Tibial artery (tissue), 4 donors: ENCODE measurements around the gene CENPC.
"Not testable (repeated sequence)": the region's sequence is repeated elsewhere in the genome, so short reads cannot be mapped to it uniquely, and the experiment has no call there.

Experiments used
- DNase-seq, 2 donors: peaks; one replicate each; pipeline ENCODE4 v3.0.0-alpha.2; 2019
- H3K27ac ChIP-seq, 2 donors: fragments of 200-600 bp; sonication (generic) in 1 of 2; 1 replicate in 1 of 2; 2 replicates in 1 of 2; pipeline ENCODE4 v1.5.1; 2018 to 2019; ENCODE audit warnings: mild to moderate bottlenecking in 1 of 2
- H3K27me3 ChIP-seq, 2 donors: fragments of 200-600 bp; sonication (generic) in 1 of 2; one replicate each; pipeline versions ENCODE4 v1.5.1 to v1.6.0; 2016 to 2019
- H3K36me3 ChIP-seq, 3 donors: fragments of 200-600 bp; sonication (generic) in 2 of 3; one replicate each; pipeline ENCODE4 v1.5.1; 2016 to 2019; ENCODE audit warnings: mild to moderate bottlenecking in 2 of 3
- H3K4me1 ChIP-seq, 4 donors: fragments of 200-600 bp; sonication (generic) in 2 of 4; 1 replicate in 3 of 4; 2 replicates in 1 of 4; pipeline ENCODE4 v1.5.1; 2016 to 2019
- H3K4me3 ChIP-seq, 2 donors: fragments of 200-600 bp; sonication (generic) in 1 of 2; 1 replicate in 1 of 2; 2 replicates in 1 of 2; pipeline ENCODE4 v1.5.1; 2018 to 2019; ENCODE audit warnings: mild to moderate bottlenecking in 2 of 2
- H3K9me3 ChIP-seq, 3 donors: fragments of 200-600 bp; sonication (generic) in 1 of 3; one replicate each; pipeline ENCODE4 v1.5.1; 2016 to 2019
- CTCF ChIP-seq, 2 experiments: fragments of 200-600 bp in 1 of 2; fragments of 450-650 bp in 1 of 2; IDR thresholded peaks; one replicate each; pipeline ENCODE4 v1.5.1; 2017 to 2019; ENCODE audit warnings: antibody characterized with exemption in 2 of 2, mild to moderate bottlenecking in 1 of 2, moderate library complexity in 1 of 2
- intact Hi-C: fragments of 100-400 bp; cut with DNase I; formaldehyde crosslinking; loops from one replicate; pipeline ENCODE4 v1.15.0; 2023; ENCODE audit warnings: low total_unique reads

Gene CENPC

GRCh38 chr4:67456577-67457196 is 88.6 kb downstream of the CENPC start:
- intact Hi-C loops = no loop called here
- TF ChIP-seq CTCF (IDR thresholded peaks at IDR 0.05) = no peak
- DNase-seq = no peak
- H3K27me3 ChIP-seq = no peaks in the 10 kb centered on the region
- no peaks in the 10 kb centered on the region for H3K4me1 ChIP-seq
- no peak overlapping the region for H3K27ac ChIP-seq
- no peak overlapping the region for H3K4me3 ChIP-seq
- peaks cover 11 to 15% (median 13%) of the 10 kb centered on the region in 3 donors for H3K36me3 ChIP-seq
- H3K9me3 ChIP-seq = no peaks in the 10 kb centered on the region

GRCh38 chr4:67452846-67453205 is 92.5 kb downstream of the CENPC start:
- H3K27ac ChIP-seq, H3K9me3 ChIP-seq, H3K4me1 ChIP-seq, H3K27me3 ChIP-seq, DNase-seq, H3K4me3 ChIP-seq, intact Hi-C loops: not testable (repeated sequence)
- H3K36me3 ChIP-seq = peaks cover 15 to 24% (median 21%) of the 10 kb centered on the region in 3 donors

- Histone ChIP-seq H3K36me3 (peaks cover 20% of the 10 kb centered on the region in 3 donors), H3K27me3 (no peaks in the 10 kb centered on the region), H3K27ac (no peak overlapping the region), H3K4me1 (no peaks in the 10 kb centered on the region), H3K9me3 (no peaks in the 10 kb centered on the region), H3K4me3 (no peak overlapping the region)
- DNase-seq = no peak
- no peak for TF ChIP-seq CTCF (IDR thresholded peaks at IDR 0.05)
- intact Hi-C loops = no loop called here
These were observed 93.0 kb downstream of the CENPC start for GRCh38 chr4:67452100-67452845.

GRCh38 chr4:67451464-67451863 is 93.8 kb downstream of the CENPC start:
- H3K4me3 ChIP-seq = no peak overlapping the region
- no peaks in the 10 kb centered on the region for H3K27me3 ChIP-seq
- no peaks in the 10 kb centered on the region for H3K9me3 ChIP-seq
- H3K27ac ChIP-seq = no peak overlapping the region
- H3K36me3 ChIP-seq = peaks cover 16 to 20% (median 20%) of the 10 kb centered on the region in 3 donors
- no peak for TF ChIP-seq CTCF (IDR thresholded peaks at IDR 0.05)
- no peaks in the 10 kb centered on the region for H3K4me1 ChIP-seq
- no peak for DNase-seq
- intact Hi-C loops = no loop called here

GRCh38 chr4:67448621-67449020 is 96.7 kb downstream of the CENPC start:
- H3K4me1 ChIP-seq = no peaks in the 10 kb centered on the region
- H3K27me3 ChIP-seq = no peaks in the 10 kb centered on the region
- H3K9me3 ChIP-seq = no peaks in the 10 kb centered on the region
- H3K4me3 ChIP-seq = no peak overlapping the region
- no peak for TF ChIP-seq CTCF (IDR thresholded peaks at IDR 0.05)
- intact Hi-C loops = no loop called here
- peaks cover 11 to 16% (median 14%) of the 10 kb centered on the region in 3 donors for H3K36me3 ChIP-seq
- H3K27ac ChIP-seq = no peak overlapping the region
- DNase-seq = no peak

GRCh38 chr4:67447873-67448272 is 97.4 kb downstream of the CENPC start:
- no peak for TF ChIP-seq CTCF (IDR thresholded peaks at IDR 0.05)
- H3K36me3 ChIP-seq = peaks cover 7 to 16% (median 9%) of the 10 kb centered on the region in 3 donors
- no peak overlapping the region for H3K27ac ChIP-seq
- intact Hi-C loops = no loop called here
- DNase-seq = no peak
- H3K27me3 ChIP-seq = no peaks in the 10 kb centered on the region
- H3K9me3 ChIP-seq = no peaks in the 10 kb centered on the region
- no peaks in the 10 kb centered on the region for H3K4me1 ChIP-seq
- no peak overlapping the region for H3K4me3 ChIP-seq
